IPS-20b (cell line): ENCODE measurements around the gene EXTL2.
"Not testable (repeated sequence)": the region's sequence is repeated elsewhere in the genome, so short reads cannot be mapped to it uniquely, and the experiment has no call there.

Source experiments
- H3K27ac ChIP-seq: one replicate; pipeline ENCODE4 v1.5.1; 2013; ENCODE audit warnings: low read length
- H3K27me3 ChIP-seq: 2 replicates; pipeline ENCODE4 v1.6.1; 2013; ENCODE audit warnings: mild to moderate bottlenecking, low read length, inconsistent platforms; ENCODE audit not compliant: insufficient read depth
- H3K36me3 ChIP-seq: 2 replicates; pipeline ENCODE4 v1.6.1; 2013; ENCODE audit warnings: low read depth, mild to moderate bottlenecking, inconsistent platforms, low read length, moderate library complexity; ENCODE audit not compliant: insufficient read depth
- H3K4me1 ChIP-seq: 2 replicates; pipeline ENCODE4 v1.6.1; 2013; ENCODE audit warnings: mild to moderate bottlenecking, control low read depth, inconsistent platforms, low read length, moderate library complexity; ENCODE audit not compliant: insufficient read depth
- H3K4me3 ChIP-seq: 2 replicates; pipeline ENCODE4 v1.5.1; 2013; ENCODE audit warnings: mild to moderate bottlenecking, low read length, inconsistent platforms
- H3K9ac ChIP-seq: 2 replicates; pipeline ENCODE4 v1.6.1; 2013; ENCODE audit warnings: low read depth, mild to moderate bottlenecking, inconsistent platforms, low read length, moderate library complexity
- H3K9me3 ChIP-seq: 2 replicates; pipeline ENCODE4 v1.6.1; 2013; ENCODE audit warnings: mild to moderate bottlenecking, low read depth, low read length, inconsistent platforms; ENCODE audit not compliant: insufficient read depth

The EXTL2 gene

GRCh38 chr1:100896481-100896982 is 1.9 kb upstream of the EXTL2 start:
- Histone ChIP-seq H3K27me3 (no peaks in the 10 kb centered on the region), H3K4me1 (peaks cover 6% of the 10 kb centered on the region; the same call in 1 of the 2 replicates), H3K9me3 (peaks cover 6% of the 10 kb centered on the region; the same call in 1 of the 2 replicates), H3K4me3 (peak overlapping the region; percentile 89), H3K36me3 (peaks cover 47% of the 10 kb centered on the region), H3K27ac (no peak overlapping the region), H3K9ac (peak overlapping the region; percentile 81)

- Histone ChIP-seq H3K9ac (peak within 1 kb of the TSS; percentile 81), H3K4me3 (peak within 1 kb of the TSS; percentile 89), H3K4me1 (peaks cover 6% of the 10 kb centered on the region; the same call in 1 of the 2 replicates), H3K27me3 (no peaks in the 10 kb centered on the region), H3K9me3 (peaks cover 13% of the 10 kb centered on the region), H3K36me3 (peaks cover 47% of the 10 kb centered on the region), H3K27ac (peak within 1 kb of the TSS; percentile 45)
These were observed 1.2 kb upstream of the EXTL2 start, which contains the start of gene SLC30A7 for GRCh38 chr1:100895540-100896480. TSS of gene SLC30A7 (plus strand) at chr1:100896090. CDS start at chr1:100896263, 173 bp downstream.

GRCh38 chr1:100893718-100894117 is 924 bp downstream of the EXTL2 start:
- H3K4me1 ChIP-seq, result peaks cover 6% of the 10 kb centered on the region; the same call in 1 of the 2 replicates
- peaks cover 43% of the 10 kb centered on the region for H3K36me3 ChIP-seq
- no peaks in the 10 kb centered on the region for H3K27me3 ChIP-seq
- H3K9me3 ChIP-seq, result peaks cover 34% of the 10 kb centered on the region
- peak overlapping the region; percentile 81; the same call in 1 of the 2 replicates for H3K9ac ChIP-seq
- H3K27ac ChIP-seq, result no peak overlapping the region
- H3K4me3 ChIP-seq, result peak overlapping the region; percentile 89

GRCh38 chr1:100892554-100892953 is 2.1 kb downstream of the EXTL2 start:
- Histone ChIP-seq H3K4me3 (no peak overlapping the region), H3K4me1 (peaks cover 6% of the 10 kb centered on the region; the same call in 1 of the 2 replicates), H3K27ac (no peak overlapping the region), H3K36me3 (peaks cover 45% of the 10 kb centered on the region), H3K9me3 (peaks cover 36% of the 10 kb centered on the region), H3K27me3 (no peaks in the 10 kb centered on the region), H3K9ac (no peak overlapping the region)

- peaks cover 56% of the 10 kb centered on the region for H3K36me3 ChIP-seq
- H3K4me1 ChIP-seq, result no peaks in the 10 kb centered on the region
- H3K9ac ChIP-seq, result no peak overlapping the region
- no peak overlapping the region for H3K4me3 ChIP-seq
- peaks cover 36% of the 10 kb centered on the region for H3K9me3 ChIP-seq
- no peaks in the 10 kb centered on the region for H3K27me3 ChIP-seq
- H3K27ac ChIP-seq, result no peak overlapping the region
These were observed 3.3 kb downstream of the EXTL2 start for GRCh38 chr1:100891380-100891779.

- Histone ChIP-seq H3K36me3 (peaks cover 61% of the 10 kb centered on the region), H3K9me3 (peaks cover 36% of the 10 kb centered on the region)
- not testable (repeated sequence) for H3K27me3 ChIP-seq, H3K9ac ChIP-seq, H3K27ac ChIP-seq, H3K4me3 ChIP-seq, H3K4me1 ChIP-seq
These were observed 4.7 kb downstream of the EXTL2 start for GRCh38 chr1:100889869-100890482.

GRCh38 chr1:100889007-100889406 is 5.6 kb downstream of the EXTL2 start:
- Histone ChIP-seq H3K9me3 (peaks cover 36% of the 10 kb centered on the region), H3K36me3 (peaks cover 61% of the 10 kb centered on the region)
- not testable (repeated sequence) for H3K4me1 ChIP-seq, H3K27ac ChIP-seq, H3K4me3 ChIP-seq, H3K9ac ChIP-seq, H3K27me3 ChIP-seq

GRCh38 chr1:100883963-100884362 is 10.7 kb downstream of the EXTL2 start:
- Histone ChIP-seq H3K27me3 (no peaks in the 10 kb centered on the region), H3K4me3 (no peak overlapping the region), H3K9ac (no peak overlapping the region), H3K36me3 (peaks cover 39% of the 10 kb centered on the region), H3K27ac (no peak overlapping the region), H3K9me3 (peaks cover 4% of the 10 kb centered on the region), H3K4me1 (no peaks in the 10 kb centered on the region)

GRCh38 chr1:100882698-100883097 is 11.9 kb downstream of the EXTL2 start:
- Histone ChIP-seq H3K4me3 (no peak overlapping the region), H3K9ac (no peak overlapping the region), H3K27ac (no peak overlapping the region), H3K27me3 (no peaks in the 10 kb centered on the region), H3K9me3 (no peaks in the 10 kb centered on the region), H3K4me1 (no peaks in the 10 kb centered on the region), H3K36me3 (peaks cover 33% of the 10 kb centered on the region)

GRCh38 chr1:100881687-100882086 is 13.0 kb downstream of the EXTL2 start:
- Histone ChIP-seq H3K9me3 (no peaks in the 10 kb centered on the region), H3K4me1 (no peaks in the 10 kb centered on the region), H3K27me3 (no peaks in the 10 kb centered on the region), H3K9ac (no peak overlapping the region), H3K4me3 (no peak overlapping the region), H3K27ac (no peak overlapping the region), H3K36me3 (peaks cover 35% of the 10 kb centered on the region)

GRCh38 chr1:100879422-100879821 is 15.2 kb downstream of the EXTL2 start:
- H3K9me3 ChIP-seq, result no peaks in the 10 kb centered on the region
- no peaks in the 10 kb centered on the region for H3K4me1 ChIP-seq
- H3K9ac ChIP-seq, result no peak overlapping the region
- no peak overlapping the region for H3K4me3 ChIP-seq
- H3K27me3 ChIP-seq, result no peaks in the 10 kb centered on the region
- H3K36me3 ChIP-seq, result peaks cover 43% of the 10 kb centered on the region
- no peak overlapping the region for H3K27ac ChIP-seq
